H1 (cell line): Measurements from ENCODE around the gene C1orf115. TPM values are rescaled to one million over a fixed set of nuclear protein-coding genes. Genes with fewer than 3 reads are reported as not detected.

Experiments used
- CTCF ChIA-PET: fragments of 300-600 bp; sonication (Branson Sonifier 250); formaldehyde crosslinking; loops from one replicate; lab custom pipeline; 2021; ENCODE audit not compliant: partially characterized antibody; lab: Charles Lee
- POLR2A ChIA-PET: fragments of 300-600 bp; sonication (Branson Sonifier 250); formaldehyde crosslinking; loops from one replicate; lab custom pipeline; 2021; ENCODE audit warnings: inconsistent platforms; ENCODE audit not compliant: partially characterized antibody; lab: Charles Lee
- DNase-seq, 2 experiments: peaks; one replicate each; pipeline versions ENCODE4 v3.0.0 to v3.0.0-alpha.2; 2010 to 2022; ENCODE audit warnings: low spot score in 2 of 2, low read depth in 1 of 2, mixed read lengths in 1 of 2
- FAIRE-seq: peaks from 2 replicates; lab custom pipeline; 2011; peaks lifted over from hg19 to GRCh38; lab: Jason Lieb, UNC
- H2AFZ ChIP-seq: 2 replicates; pipeline ENCODE4 v1.8.1; 2012; ENCODE audit warnings: low read length, inconsistent platforms
- H2AK5ac ChIP-seq: 2 replicates; pipeline ENCODE4 v1.6.1; 2013; ENCODE audit warnings: low read depth, low read length
- H2BK120ac ChIP-seq: replicated peaks from 2 replicates; pipeline ENCODE3; 2013; ENCODE audit warnings: low read depth, low read length, inconsistent platforms
- H2BK12ac ChIP-seq: 2 replicates; pipeline ENCODE4 v1.6.1; 2013; ENCODE audit warnings: low read depth, low read length
- H2BK15ac ChIP-seq: 2 replicates; pipeline ENCODE4 v1.6.1; 2013; ENCODE audit warnings: low read length
- H2BK20ac ChIP-seq: 2 replicates; pipeline ENCODE4 v1.6.1; 2013; ENCODE audit warnings: low read length
- H2BK5ac ChIP-seq: 2 replicates; pipeline ENCODE4 v1.6.1; 2013; ENCODE audit warnings: low read depth, low read length
- H3K14ac ChIP-seq: 2 replicates; pipeline ENCODE4 v1.6.1; 2013; ENCODE audit warnings: inconsistent platforms; ENCODE audit not compliant: insufficient read length
- H3K18ac ChIP-seq: 2 replicates; pipeline ENCODE4 v1.6.1; 2013; ENCODE audit warnings: low read length; ENCODE audit errors: extremely low read depth
- H3K23ac ChIP-seq: 2 replicates; pipeline ENCODE4 v1.6.1; 2013; ENCODE audit warnings: inconsistent platforms; ENCODE audit not compliant: insufficient read length
- H3K23me2 ChIP-seq: 2 replicates; pipeline ENCODE4 v1.6.1; 2013; ENCODE audit warnings: low read depth, low read length
- H3K27ac ChIP-seq: 2 replicates; pipeline ENCODE4 v1.6.1; 2011; ENCODE audit warnings: low read depth, low read length, inconsistent platforms
- H3K27me3 ChIP-seq, 4 experiments: replicated peaks in 1 of 4; 1 replicate in 1 of 4; 2 replicates in 3 of 4; pipeline versions ENCODE4 v1.6.1 to v1.8.1; 2011 to 2013; ENCODE audit warnings: low read length in 3 of 4, mild to moderate bottlenecking in 3 of 4, inconsistent platforms in 2 of 4, mixed read lengths in 2 of 4, moderate library complexity in 1 of 4; ENCODE audit not compliant: control insufficient read depth in 3 of 4, insufficient read depth in 3 of 4; ENCODE audit errors: extremely low read depth in 1 of 4
- H3K36me3 ChIP-seq, 4 experiments: 2 replicates each; pipeline versions ENCODE4 v1.6.1 to v1.8.1; 2011 to 2013; ENCODE audit warnings: mild to moderate bottlenecking in 4 of 4, low read length in 3 of 4, moderate library complexity in 2 of 4, control low read depth in 1 of 4, inconsistent platforms in 1 of 4; ENCODE audit not compliant: insufficient read depth in 4 of 4, control insufficient read depth in 2 of 4
- H3K4ac ChIP-seq: replicated peaks from 2 replicates; pipeline ENCODE3; 2013; ENCODE audit warnings: low read length, low read depth, mixed read lengths, inconsistent platforms; ENCODE audit not compliant: insufficient read length
- H3K4me1 ChIP-seq, 4 experiments: replicated peaks in 1 of 4; 1 replicate in 1 of 4; 2 replicates in 3 of 4; pipeline versions ENCODE4 v1.6.1 to v1.8.1; 2011 to 2013; ENCODE audit warnings: low read length in 3 of 4, inconsistent platforms in 2 of 4, mixed read lengths in 1 of 4; ENCODE audit not compliant: insufficient read depth in 4 of 4, control insufficient read depth in 3 of 4
- H3K4me2 ChIP-seq, 2 experiments: 2 replicates each; pipeline versions ENCODE4 v1.6.1 to v1.8.1; 2011 to 2013; ENCODE audit warnings: low read depth in 2 of 2, low read length in 2 of 2, control low read depth in 1 of 2, inconsistent platforms in 1 of 2, mild to moderate bottlenecking in 1 of 2; ENCODE audit not compliant: insufficient read depth in 1 of 2
- H3K4me3 ChIP-seq, 4 experiments: fragments of 200-600, 300-600 bp in 1 of 4; sonication (generic), shearing (Covaris generic), sonication (Bioruptor Twin) in 1 of 4; 2 replicates each; pipeline versions ENCODE4 v1.5.1 to v1.8.1; 2011 to 2016; ENCODE audit warnings: low read length in 4 of 4, low read depth in 3 of 4, control low read depth in 2 of 4, inconsistent platforms in 2 of 4, mild to moderate bottlenecking in 2 of 4, mixed read lengths in 1 of 4, moderate library complexity in 1 of 4; ENCODE audit not compliant: insufficient read depth in 2 of 4; ENCODE audit errors: extremely low read depth in 1 of 4
- H3K56ac ChIP-seq: replicated peaks from 2 replicates; pipeline ENCODE3; 2013; ENCODE audit warnings: low read depth, mild to moderate bottlenecking, mixed read lengths, low read length, inconsistent platforms; ENCODE audit not compliant: insufficient read length
- H3K79me1 ChIP-seq: 2 replicates; pipeline ENCODE4 v1.6.1; 2013; ENCODE audit warnings: low read depth, low read length, control low read depth
- H3K79me2 ChIP-seq, 2 experiments: 2 replicates each; pipeline versions ENCODE4 v1.6.1 to v1.8.1; 2012 to 2013; ENCODE audit warnings: low read length in 2 of 2, mild to moderate bottlenecking in 2 of 2, inconsistent platforms in 1 of 2; ENCODE audit not compliant: insufficient read depth in 2 of 2, control insufficient read depth in 1 of 2
- H3K9ac ChIP-seq, 4 experiments: replicated peaks in 1 of 4; 1 replicate in 1 of 4; 2 replicates in 3 of 4; pipeline versions ENCODE4 v1.6.1 to v1.8.1; 2011 to 2013; ENCODE audit warnings: low read depth in 3 of 4, low read length in 3 of 4, control low read depth in 2 of 4, mild to moderate bottlenecking in 2 of 4, moderate library complexity in 2 of 4, inconsistent platforms in 1 of 4; ENCODE audit errors: extremely low read depth in 1 of 4
- H3K9me3 ChIP-seq, 2 experiments: 2 replicates each; pipeline versions ENCODE4 v1.6.1 to v1.8.1; 2012 to 2013; ENCODE audit warnings: mild to moderate bottlenecking in 2 of 2, moderate library complexity in 2 of 2, control low read depth in 1 of 2, inconsistent platforms in 1 of 2, low read depth in 1 of 2, low read length in 1 of 2, mixed read lengths in 1 of 2; ENCODE audit not compliant: insufficient read depth in 2 of 2
- H4K20me1 ChIP-seq, 2 experiments: replicated peaks in 1 of 2; 2 replicates each; pipeline versions ENCODE3 to v1.8.1; 2011 to 2013; ENCODE audit warnings: inconsistent platforms in 2 of 2, low read length in 2 of 2, mild to moderate bottlenecking in 1 of 2; ENCODE audit not compliant: insufficient read depth in 2 of 2, control insufficient read depth in 1 of 2
- H4K5ac ChIP-seq: 2 replicates; pipeline ENCODE4 v1.6.1; 2013; ENCODE audit warnings: low read length, low read depth, mixed read lengths, inconsistent platforms; ENCODE audit not compliant: insufficient read length
- H4K8ac ChIP-seq: 2 replicates; pipeline ENCODE4 v1.8.0; 2013; ENCODE audit warnings: mild to moderate bottlenecking, moderate library complexity, low read length, inconsistent platforms; ENCODE audit not compliant: insufficient read depth; ENCODE audit errors: extremely low read depth
- H4K91ac ChIP-seq: replicated peaks from 2 replicates; pipeline ENCODE3; 2013; ENCODE audit warnings: low read length, mixed read lengths, inconsistent platforms; ENCODE audit not compliant: insufficient read length
- ASH2L ChIP-seq: fragments of 200-600, 300-600 bp; sonication (generic); IDR thresholded peaks from one replicate; pipeline ENCODE4 v1.7.1; 2017; ENCODE audit warnings: low read length
- BACH1 ChIP-seq: IDR thresholded peaks from 2 replicates; pipeline ENCODE4 v1.6.1; 2012; ENCODE audit warnings: low read length, improper control_type of control experiment
- CEBPB ChIP-seq: IDR thresholded peaks from 2 replicates; pipeline ENCODE4 v1.6.1; 2012; ENCODE audit warnings: low read depth, low read length
- GABPA ChIP-seq: IDR thresholded peaks from 2 replicates; pipeline ENCODE4 v1.6.1; 2011; ENCODE audit warnings: mild to moderate bottlenecking, low read length, moderate library complexity, borderline replicate concordance; ENCODE audit not compliant: insufficient read depth
- KDM1A ChIP-seq: fragments of 200-600, 300-600 bp; sonication (generic); IDR thresholded peaks from 2 replicates; pipeline ENCODE4 v1.7.1; 2016; ENCODE audit warnings: mild to moderate bottlenecking, low read length, borderline replicate concordance
- KDM4A ChIP-seq: IDR thresholded peaks from one replicate; pipeline ENCODE4 v1.7.1; 2012; ENCODE audit warnings: low read depth, mild to moderate bottlenecking, moderate library complexity, low read length, inconsistent platforms; ENCODE audit not compliant: severe bottlenecking
- NRF1 ChIP-seq: IDR thresholded peaks from 2 replicates; pipeline ENCODE4 v1.6.1; 2011; ENCODE audit warnings: mild to moderate bottlenecking, low read depth, low read length, improper control_type of control experiment
- PHF8 ChIP-seq: fragments of 200-600 bp; sonication (generic); conservative IDR thresholded peaks from 2 replicates; pipeline ENCODE4 v1.7.1; 2012; ENCODE audit warnings: low read depth, mild to moderate bottlenecking, inconsistent platforms, low read length, moderate library complexity
- SAP30 ChIP-seq: fragments of 300-600 bp; sonication (generic); IDR thresholded peaks from 2 replicates; pipeline ENCODE4 v1.7.1; 2012; ENCODE audit warnings: low read length, moderate library complexity, mild to moderate bottlenecking, inconsistent platforms; ENCODE audit not compliant: insufficient read depth, insufficient replicate concordance
- TCF12 ChIP-seq: IDR thresholded peaks from 2 replicates; pipeline ENCODE4 v1.6.1; 2011; ENCODE audit warnings: low read depth, mild to moderate bottlenecking, low read length
- WGBS, 2 experiments: shearing (Covaris generic) in 1 of 2; methylation state at CpG; one replicate each; pipeline versions ENCODE4 v1.1.6 to v1.1.7; 2013 to 2015; ENCODE audit warnings: low lambda C conversion rate in 2 of 2, mixed read lengths in 2 of 2, inconsistent platforms in 1 of 2, low coverage in 1 of 2, missing lambda C conversion rate in 1 of 2; ENCODE audit not compliant: insufficient replicate concordance in 2 of 2, insufficient coverage in 1 of 2, insufficient read length in 1 of 2; ENCODE audit errors: extremely low coverage in 1 of 2, missing lambda C conversion rate in 1 of 2; 5-methylcytosine and 5-hydroxymethylcytosine counted together
- polyA plus RNA-seq, 7 experiments: library from polyadenylated mRNA; depleted of rRNA in 3 of 7; stranded (reverse) in 5 of 7; unstranded in 2 of 7; fragments of >200 nt in 5 of 7; fragments of 200-250 nt in 2 of 7; gene quantifications; 1 replicate in 5 of 7; 2 replicates in 1 of 7; 4 replicates in 1 of 7; pipeline versions ENCODE4 v1.2.1 to v1.2.3, GENCODE V29; 2011 to 2013; ENCODE audit warnings: missing spikeins in 2 of 7, mixed read lengths in 2 of 7
- total RNA-seq: library from RNA; stranded (reverse); fragmentation: NEBNext Ultra II Directional; extraction: Animal tissue kit (Norgen Biotek cat#: 25700); gene quantifications from 2 replicates; pipeline ENCODE4 v1.2.1, GENCODE V29; 2021

The C1orf115 gene
- total and polyA plus RNA-seq, 2 of the 8 experiments (the other 6 are each of a cell fraction or from before 2014, with no cell fraction given), result 3.5 to 5.6 TPM

GRCh38 chr1:220698607-220699016, 8.4 kb downstream of the C1orf115 start:
- no peak overlapping the region for H3K27ac ChIP-seq
- H2BK20ac ChIP-seq, result no peak overlapping the region
- H4K8ac ChIP-seq, result no peak overlapping the region
- no peaks in the 10 kb centered on the region for H3K23me2 ChIP-seq
- ChIA-PET CTCF (interaction anchor here (0.6 to 2.7 kb wide), 8 partner anchors 10 to 146 kb away, joined by 3 to 10 read pairs (median 3); no protein-coding TSS in a partner anchor), POLR2A (no interaction called here)
- no peaks in the 10 kb centered on the region for H3K79me1 ChIP-seq
- WGBS, 2 experiments, result 85% methylated on average over 5 of the region's 5 CpGs; no CpG with 5 or more reads in 1 of the 2 experiments
- FAIRE-seq (no peak), DNase-seq (no peak)
- H2AFZ ChIP-seq, result no peak overlapping the region
- H4K5ac ChIP-seq, result no peak overlapping the region
- H3K4me2 ChIP-seq, result no peak overlapping the region
- H2BK15ac ChIP-seq, result no peak overlapping the region
- no peak overlapping the region for H2BK5ac ChIP-seq
- no peaks in the 10 kb centered on the region for H3K36me3 ChIP-seq
- no peaks in the 10 kb centered on the region for H4K20me1 ChIP-seq
- no peak overlapping the region for H2BK120ac ChIP-seq
- no peak overlapping the region for H3K4me3 ChIP-seq
- no peak overlapping the region for H3K9ac ChIP-seq
- H2BK12ac ChIP-seq, result no peak overlapping the region
- H3K14ac ChIP-seq, result no peak overlapping the region
- H3K4me1 ChIP-seq, result peaks cover 0 to 8% (median 3%) of the 10 kb centered on the region in 4 experiments; a peak in 4 of 7 replicates
- no peak for TF ChIP-seq KDM4A
- TF ChIP-seq CEBPB, result no peak
- no peak for TF ChIP-seq PHF8
- no peak for TF ChIP-seq GABPA
- TF ChIP-seq SAP30, result no peak
- no peak for TF ChIP-seq TCF12
- no peak for TF ChIP-seq ASH2L
- no peak for TF ChIP-seq NRF1
- no peak for TF ChIP-seq KDM1A
- no peak for TF ChIP-seq BACH1
- no peaks in the 10 kb centered on the region for H3K79me2 ChIP-seq
- H3K27me3 ChIP-seq, result no peaks in the 10 kb centered on the region
- H2AK5ac ChIP-seq, result no peak overlapping the region
- H3K9me3 ChIP-seq, result no peaks in the 10 kb centered on the region
- H3K23ac ChIP-seq, result no peak overlapping the region
- no peak overlapping the region for H3K56ac ChIP-seq
- H3K18ac ChIP-seq, result no peak overlapping the region
- no peak overlapping the region for H3K4ac ChIP-seq
- H4K91ac ChIP-seq, result no peak overlapping the region
